Epithelial cell of esophagus (primary cell): ENCODE measurements around the gene WNT3.

Experiments
- DNase-seq: peaks from one replicate; pipeline ENCODE4 v3.0.0; 2010; ENCODE audit warnings: low read depth
- H3K4me3 ChIP-seq: 2 replicates; pipeline ENCODE4 v1.5.1; 2011; ENCODE audit warnings: mild to moderate bottlenecking, low read length, control low read depth
- CTCF ChIP-seq: IDR thresholded peaks from 2 replicates; pipeline ENCODE4 v1.5.1; 2011; ENCODE audit warnings: low read depth, mild to moderate bottlenecking, low read length, control low read depth, inconsistent platforms; ENCODE audit not compliant: insufficient read depth; ENCODE audit errors: missing control alignments

The WNT3 gene

GRCh38 chr17:46739982-46740381 lies 78.5 kb downstream of the WNT3 start:
- TF ChIP-seq CTCF, result no peak
- H3K4me3 ChIP-seq, result no peak overlapping the region
- DNase-seq, result no peak

- H3K4me3 ChIP-seq, result no peak overlapping the region
- no peak for TF ChIP-seq CTCF
- no peak for DNase-seq
These were observed 79.9 kb downstream of the WNT3 start for GRCh38 chr17:46738544-46738943.

- no peak for TF ChIP-seq CTCF
- no peak for DNase-seq
- no peak overlapping the region for H3K4me3 ChIP-seq
These were observed 81.2 kb downstream of the WNT3 start for GRCh38 chr17:46737326-46737725.

- no peak for TF ChIP-seq CTCF
- DNase-seq, result no peak
- H3K4me3 ChIP-seq, result no peak overlapping the region
These were observed 82.4 kb downstream of the WNT3 start for GRCh38 chr17:46736100-46736499.

GRCh38 chr17:46733837-46734475 lies 84.5 kb downstream of the WNT3 start:
- peak; percentile 74 for DNase-seq
- no peak overlapping the region for H3K4me3 ChIP-seq
- TF ChIP-seq CTCF, result no peak

- no peak for TF ChIP-seq CTCF
- no peak for DNase-seq
- no peak overlapping the region for H3K4me3 ChIP-seq
These were observed 85.6 kb downstream of the WNT3 start for GRCh38 chr17:46732754-46733398.

GRCh38 chr17:46732160-46732559 lies 86.3 kb downstream of the WNT3 start:
- no peak for DNase-seq
- TF ChIP-seq CTCF, result no peak

More at GRCh38 chr17:46732160-46732559, 86.3 kb downstream of the WNT3 start:
- H3K4me3 ChIP-seq, result no peak overlapping the region
